ENCODE data around the gene MATN4.

DNA sequence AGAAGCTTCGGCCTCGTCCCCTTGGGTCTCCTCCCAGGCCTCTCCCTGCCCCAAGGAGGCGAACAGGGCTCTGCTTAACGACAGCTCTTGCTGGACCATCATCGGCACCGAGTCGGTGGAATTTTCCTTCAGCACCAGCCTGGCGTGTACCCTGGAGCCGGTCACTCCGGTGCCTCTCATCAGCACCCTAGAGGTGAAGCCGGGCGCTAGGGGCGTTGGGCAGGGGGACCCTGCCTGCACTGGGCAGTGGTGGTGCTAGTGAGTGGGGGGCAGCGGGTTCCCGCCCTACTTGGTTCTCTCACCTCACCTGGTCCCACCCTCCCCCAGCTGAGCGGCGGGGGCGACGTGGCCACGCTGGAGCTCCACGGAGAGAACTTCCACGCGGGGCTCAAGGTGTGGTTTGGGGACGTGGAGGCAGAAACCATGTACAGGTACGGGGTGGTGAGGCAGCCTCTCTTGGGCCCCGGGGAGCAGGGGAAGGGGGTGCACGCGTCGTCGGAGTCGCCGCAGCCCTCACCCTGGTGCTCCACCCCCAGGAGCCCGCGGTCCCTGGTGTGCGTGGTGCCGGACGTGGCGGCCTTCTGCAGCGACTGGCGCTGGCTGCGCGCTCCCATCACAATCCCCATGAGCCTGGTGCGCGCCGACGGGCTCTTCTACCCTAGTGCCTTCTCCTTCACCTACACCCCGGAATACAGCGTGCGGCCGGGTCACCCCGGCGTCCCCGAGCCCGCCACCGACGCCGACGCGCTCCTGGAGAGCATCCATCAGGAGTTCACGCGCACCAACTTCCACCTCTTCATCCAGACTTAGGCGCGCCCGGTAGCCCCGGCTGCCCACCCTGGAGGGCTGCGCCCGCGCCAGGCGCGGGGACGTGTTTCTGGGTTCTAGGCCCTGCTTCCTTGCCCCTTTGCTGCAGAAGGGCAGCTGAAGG, 8.3 kb upstream of the MATN4 start:
- TF ChIP-seq CTCF (IDR thresholded peaks at IDR 0.05; ENCODE audit: insufficient read depth, low read length, poor library complexity, severe bottlenecking), result no peak
- no peak for TF ChIP-seq EZH2phosphoT487 (conservative IDR thresholded peaks at IDR 0.05; ENCODE audit: low read length)
